ENCODE measurements around the gene FXYD5. TPM values are rescaled to one million over a fixed set of nuclear protein-coding genes. Genes with fewer than 3 reads are reported as not detected.

The FXYD5 gene
- total and polyA plus RNA-seq, 9 of the 15 experiments (the other 6 are each of a cell fraction or from before 2014, with no cell fraction given) = 104 to 537 (median 174) TPM

- TF ChIP-seq ZFP91 (CRISPR knock-in tag; IDR thresholded peaks at IDR 0.05) = no peak
- TF ChIP-seq TSHZ1 (CRISPR knock-in tag; IDR thresholded peaks at IDR 0.05) = peak; percentile 97
- TF ChIP-seq ZNF830 (CRISPR knock-in tag; IDR thresholded peaks at IDR 0.05) = peak; percentile 96
- TF ChIP-seq BRD4 (IDR thresholded peaks at IDR 0.05) = no peak
- TF ChIP-seq HMBOX1 (IDR thresholded peaks at IDR 0.05) = 0 out of 2 replicates have a peak, but pooled peaks have one; percentile 15
- TF ChIP-seq ZNF57 (CRISPR knock-in tag; IDR thresholded peaks at IDR 0.05) = peak; percentile 33
- peak; percentile 86 for TF ChIP-seq ZNF134 (CRISPR knock-in tag; conservative IDR thresholded peaks at IDR 0.05)
- TF ChIP-seq TAF7 (tag; IDR thresholded peaks at IDR 0.05) = peak; percentile 97
- no peak for TF ChIP-seq ZNF24 (IDR thresholded peaks at IDR 0.05)
- TF ChIP-seq, protein P1, sequence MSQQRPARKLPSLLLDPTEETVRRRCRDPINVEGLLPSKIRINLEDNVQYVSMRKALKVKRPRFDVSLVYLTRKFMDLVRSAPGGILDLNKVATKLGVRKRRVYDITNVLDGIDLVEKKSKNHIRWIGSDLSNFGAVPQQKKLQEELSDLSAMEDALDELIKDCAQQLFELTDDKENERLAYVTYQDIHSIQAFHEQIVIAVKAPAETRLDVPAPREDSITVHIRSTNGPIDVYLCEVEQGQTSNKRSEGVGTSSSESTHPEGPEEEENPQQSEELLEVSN (IDR thresholded peaks at IDR 0.05; ENCODE audit: borderline replicate concordance in 1 of 2, extremely low read depth in 1 of 2, insufficient read depth in 1 of 2, insufficient read length in 1 of 2, low read depth in 1 of 2, low read length in 1 of 2, poor library complexity in 1 of 2, severe bottlenecking in 1 of 2) = peak in 1 of 2 experiments; percentile 19
Observed at GRCh38 chr19:35204799-35205732, 50.5 kb downstream of the FXYD5 start (continued).
